SJSA1 (cell line): ENCODE measurements around the gene RAP1B. TPM values are rescaled to one million over a fixed set of nuclear protein-coding genes. Genes with fewer than 3 reads are reported as not detected.
"Not testable (repeated sequence)": the region's sequence is repeated elsewhere in the genome, so short reads cannot be mapped to it uniquely, and the experiment has no call there.

ENCODE experiments used
- DNase-seq, 2 experiments: peaks; one replicate each; pipeline ENCODE4 v3.0.0-alpha.2; 2015 to 2020; ENCODE audit warnings: low spot score in 2 of 2, low read depth in 1 of 2
- H3K27ac ChIP-seq: fragments of 250-450 bp; sonication (Bioruptor Pico); 2 replicates; pipeline ENCODE4 v1.5.1; 2020; ENCODE audit warnings: mild to moderate bottlenecking, moderate library complexity
- H3K27me3 ChIP-seq: fragments of 250-450 bp; sonication (Bioruptor Pico); replicated peaks from 2 replicates; pipeline ENCODE4 v1.5.1; 2020; ENCODE audit warnings: mild to moderate bottlenecking, moderate library complexity
- H3K36me3 ChIP-seq: fragments of 250-450 bp; sonication (Bioruptor Pico); 2 replicates; pipeline ENCODE4 v1.5.1; 2020; ENCODE audit warnings: mild to moderate bottlenecking
- H3K4me1 ChIP-seq: fragments of 250-450 bp; sonication (Bioruptor Pico); replicated peaks from 2 replicates; pipeline ENCODE4 v1.6.1; 2021; ENCODE audit warnings: mild to moderate bottlenecking
- H3K4me3 ChIP-seq: fragments of 250-450 bp; sonication (Bioruptor Pico); 2 replicates; pipeline ENCODE4 v1.5.1; 2020; ENCODE audit warnings: mild to moderate bottlenecking
- H3K9me3 ChIP-seq: fragments of 250-450 bp; sonication (Bioruptor Pico); replicated peaks from 2 replicates; pipeline ENCODE4 v1.5.1; 2020; ENCODE audit warnings: mild to moderate bottlenecking
- total RNA-seq: library from RNA; depleted of rRNA; stranded (reverse); fragments of >200 nt; shearing (Covaris generic); gene quantifications from 2 replicates; pipeline ENCODE4 v1.2.3, GENCODE V29; 2014

Gene RAP1B
- total RNA-seq, 1 experiment from 2014 or later, result 334 TPM

- Histone ChIP-seq H3K4me1 (peaks cover 14% of the 10 kb centered on the region), H3K27ac (no peak overlapping the region), H3K9me3 (no peaks in the 10 kb centered on the region), H3K4me3 (no peak overlapping the region), H3K36me3 (peaks cover 16% of the 10 kb centered on the region), H3K27me3 (no peaks in the 10 kb centered on the region)
- DNase-seq, result no peak
Measured at GRCh38 chr12:68632486-68632885, 21.8 kb downstream of the RAP1B start.

- no peaks in the 10 kb centered on the region for H3K27me3 ChIP-seq
- DNase-seq, result no peak
- H3K36me3 ChIP-seq, result peaks cover 2% of the 10 kb centered on the region; the same call in 1 of the 2 replicates
- no peak overlapping the region for H3K4me3 ChIP-seq
- H3K9me3 ChIP-seq, result no peaks in the 10 kb centered on the region
- H3K27ac ChIP-seq, result no peak overlapping the region
- H3K4me1 ChIP-seq, result peaks cover 18% of the 10 kb centered on the region
Measured at GRCh38 chr12:68633614-68634558, 23.2 kb downstream of the RAP1B start.

GRCh38 chr12:68636268-68636667, 25.6 kb downstream of the RAP1B start:
- H3K27ac ChIP-seq, result no peak overlapping the region
- H3K27me3 ChIP-seq, result no peaks in the 10 kb centered on the region
- H3K9me3 ChIP-seq, result no peaks in the 10 kb centered on the region
- H3K36me3 ChIP-seq, result peaks cover 8% of the 10 kb centered on the region; the same call in 1 of the 2 replicates
- no peak overlapping the region for H3K4me3 ChIP-seq
- DNase-seq, result peak in 1 of 2 experiments; percentile 9
- peaks cover 21% of the 10 kb centered on the region for H3K4me1 ChIP-seq

- not testable (repeated sequence) for H3K9me3 ChIP-seq, H3K4me3 ChIP-seq, H3K27me3 ChIP-seq, H3K27ac ChIP-seq, DNase-seq
- peaks cover 13% of the 10 kb centered on the region for H3K4me1 ChIP-seq
- H3K36me3 ChIP-seq, result peaks cover 11% of the 10 kb centered on the region
Measured at GRCh38 chr12:68637439-68637838, 26.7 kb downstream of the RAP1B start.

- H3K36me3 ChIP-seq, result peaks cover 16% of the 10 kb centered on the region
- H3K4me1 ChIP-seq, result peaks cover 13% of the 10 kb centered on the region
- no peaks in the 10 kb centered on the region for H3K27me3 ChIP-seq
- no peak overlapping the region for H3K4me3 ChIP-seq
- H3K9me3 ChIP-seq, result no peaks in the 10 kb centered on the region
- H3K27ac ChIP-seq, result no peak overlapping the region
- DNase-seq, result no peak
Measured at GRCh38 chr12:68638171-68638570, 27.5 kb downstream of the RAP1B start.

GRCh38 chr12:68638721-68639395, 28.2 kb downstream of the RAP1B start:
- H3K4me1 ChIP-seq, result peaks cover 13% of the 10 kb centered on the region
- H3K4me3 ChIP-seq, result no peak overlapping the region
- no peak for DNase-seq
- no peaks in the 10 kb centered on the region for H3K27me3 ChIP-seq
- H3K9me3 ChIP-seq, result no peaks in the 10 kb centered on the region
- H3K27ac ChIP-seq, result no peak overlapping the region
- H3K36me3 ChIP-seq, result peaks cover 16% of the 10 kb centered on the region

GRCh38 chr12:68639396-68639767, 28.7 kb downstream of the RAP1B start:
- no peak for DNase-seq
- no peak overlapping the region for H3K27ac ChIP-seq

GRCh38 chr12:68641138-68641537, 30.4 kb downstream of the RAP1B start:
- peak in 1 of 2 experiments; percentile 32 for DNase-seq
- H3K9me3 ChIP-seq, result no peaks in the 10 kb centered on the region
- no peak overlapping the region for H3K4me3 ChIP-seq
- no peaks in the 10 kb centered on the region for H3K27me3 ChIP-seq
- peaks cover 13% of the 10 kb centered on the region for H3K4me1 ChIP-seq
- H3K36me3 ChIP-seq, result peaks cover 27% of the 10 kb centered on the region
- H3K27ac ChIP-seq, result no peak overlapping the region

More at GRCh38 chr12:68639396-68639767, 28.7 kb downstream of the RAP1B start:
- peaks cover 20% of the 10 kb centered on the region for H3K36me3 ChIP-seq
- H3K4me1 ChIP-seq, result peaks cover 13% of the 10 kb centered on the region
- H3K9me3 ChIP-seq, result no peaks in the 10 kb centered on the region
- no peak overlapping the region for H3K4me3 ChIP-seq
- no peaks in the 10 kb centered on the region for H3K27me3 ChIP-seq

GRCh38 chr12:68646484-68646883, 35.8 kb downstream of the RAP1B start:
- DNase-seq, result no peak
- Histone ChIP-seq H3K27ac (no peak overlapping the region), H3K36me3 (peaks cover 56% of the 10 kb centered on the region), H3K9me3 (no peaks in the 10 kb centered on the region), H3K27me3 (no peaks in the 10 kb centered on the region), H3K4me3 (no peak overlapping the region), H3K4me1 (no peaks in the 10 kb centered on the region)

- H3K36me3 ChIP-seq, result peaks cover 63% of the 10 kb centered on the region
- no peaks in the 10 kb centered on the region for H3K27me3 ChIP-seq
- H3K4me1 ChIP-seq, result no peaks in the 10 kb centered on the region
- DNase-seq, result no peak
- H3K27ac ChIP-seq, result no peak overlapping the region
- H3K9me3 ChIP-seq, result no peaks in the 10 kb centered on the region
- no peak overlapping the region for H3K4me3 ChIP-seq
Measured at GRCh38 chr12:68647507-68647906, 36.8 kb downstream of the RAP1B start.

- H3K4me3 ChIP-seq, result no peak overlapping the region
- no peaks in the 10 kb centered on the region for H3K4me1 ChIP-seq
- no peaks in the 10 kb centered on the region for H3K9me3 ChIP-seq
- peaks cover 65% of the 10 kb centered on the region for H3K36me3 ChIP-seq
- no peak for DNase-seq
- H3K27me3 ChIP-seq, result no peaks in the 10 kb centered on the region
- H3K27ac ChIP-seq, result no peak overlapping the region
Measured at GRCh38 chr12:68648179-68648578, 37.5 kb downstream of the RAP1B start.

- H3K27ac ChIP-seq, result no peak overlapping the region
- H3K9me3 ChIP-seq, result no peaks in the 10 kb centered on the region
- no peak overlapping the region for H3K4me3 ChIP-seq
- H3K36me3 ChIP-seq, result peaks cover 15% of the 10 kb centered on the region
- no peaks in the 10 kb centered on the region for H3K4me1 ChIP-seq
- no peak for DNase-seq
- H3K27me3 ChIP-seq, result no peaks in the 10 kb centered on the region
Measured at GRCh38 chr12:68665016-68665569, 54.4 kb downstream of the RAP1B start.

GRCh38 chr12:68667291-68667690, 56.6 kb downstream of the RAP1B start:
- no peak for DNase-seq
- H3K36me3 ChIP-seq, result no peaks in the 10 kb centered on the region
- H3K4me1 ChIP-seq, result no peaks in the 10 kb centered on the region
- H3K27ac ChIP-seq, result no peak overlapping the region
- H3K27me3 ChIP-seq, result no peaks in the 10 kb centered on the region
- no peak overlapping the region for H3K4me3 ChIP-seq
- H3K9me3 ChIP-seq, result no peaks in the 10 kb centered on the region

- DNase-seq, result no peak
- no peaks in the 10 kb centered on the region for H3K9me3 ChIP-seq
- no peak overlapping the region for H3K27ac ChIP-seq
- no peaks in the 10 kb centered on the region for H3K36me3 ChIP-seq
- H3K4me3 ChIP-seq, result no peak overlapping the region
- no peaks in the 10 kb centered on the region for H3K27me3 ChIP-seq
- H3K4me1 ChIP-seq, result no peaks in the 10 kb centered on the region
Measured at GRCh38 chr12:68667896-68668295, 57.2 kb downstream of the RAP1B start.
